Vagina (tissue), 2 donors: Measurements from ENCODE around the gene RCSD1. TPM values are rescaled to one million over a fixed set of nuclear protein-coding genes. Genes with fewer than 3 reads are reported as not detected.

Experiments used
- DNase-seq, 2 donors: peaks; one replicate each; pipeline ENCODE4 v3.0.0-alpha.2; 2017; ENCODE audit errors: extremely low spot score in 2 of 2
- H3K27ac ChIP-seq: fragments of 200-600 bp; sonication (generic); one replicate; pipeline ENCODE4 v1.5.1; 2019
- H3K27me3 ChIP-seq: fragments of 200-600 bp; sonication (generic); one replicate; pipeline ENCODE4 v1.5.1; 2019
- H3K36me3 ChIP-seq, 2 donors: fragments of 200-600 bp; sonication (generic); one replicate each; pipeline ENCODE4 v1.5.1; 2017 to 2019
- H3K4me1 ChIP-seq: fragments of 200-600 bp; sonication (generic); one replicate; pipeline ENCODE4 v1.5.1; 2019
- H3K4me3 ChIP-seq, 2 donors: fragments of 200-600 bp; sonication (generic); 1 replicate in 1 of 2; 2 replicates in 1 of 2; pipeline ENCODE4 v1.5.1; 2016 to 2019
- H3K9me3 ChIP-seq: fragments of 200-600 bp; sonication (generic); one replicate; pipeline ENCODE4 v1.5.1; 2019
- POLR2A ChIP-seq, 2 donors: fragments of 450-650 bp; IDR thresholded peaks; one replicate each; pipeline ENCODE4 v1.6.1; 2017; ENCODE audit warnings: antibody characterized with exemption in 2 of 2, mild to moderate bottlenecking in 2 of 2, moderate library complexity in 2 of 2
- POLR2AphosphoS5 ChIP-seq, 2 donors: sonication (generic); formaldehyde crosslinking; IDR thresholded peaks; one replicate each; pipeline ENCODE4 v1.9.0; 2017; ENCODE audit warnings: antibody characterized with exemption in 2 of 2, mild to moderate bottlenecking in 2 of 2, low read depth in 1 of 2; ENCODE audit not compliant: insufficient read depth in 1 of 2
- intact Hi-C: fragments of 100-400 bp; cut with DNase I; formaldehyde crosslinking; loops from one replicate; pipeline ENCODE4 v1.15.1; 2023
- total RNA-seq: library from RNA; depleted of rRNA; stranded (reverse); fragments of >200 nt; gene quantifications from one replicate; pipeline ENCODE4 v1.2.3, GENCODE V29; 2016
- TF ChIP-seq, protein P1 (sequence below), 3 experiments: fragments of 450-650 bp in 2 of 3; fragments of 200-600 bp in 1 of 3; sonication (generic) in 1 of 3; IDR thresholded peaks; one replicate each; pipeline ENCODE4 v1.5.1; 2017 to 2019; ENCODE audit warnings: antibody characterized with exemption in 3 of 3, mild to moderate bottlenecking in 2 of 3, moderate library complexity in 2 of 3

RCSD1 gene
- total RNA-seq, 1 donor from 2014 or later = 11.5 TPM

GRCh38 chr1:167714439-167715156, 84.6 kb downstream of the RCSD1 start:
- Histone ChIP-seq H3K9me3 (no peaks in the 10 kb centered on the region), H3K36me3 (no peaks in the 10 kb centered on the region), H3K27ac (peak overlapping the region; percentile 85), H3K4me3 (peak overlapping the region; percentile 60 to 67), H3K27me3 (no peaks in the 10 kb centered on the region), H3K4me1 (peaks cover 14% of the 10 kb centered on the region)
- intact Hi-C loops = no loop called here
- TF ChIP-seq POLR2AphosphoS5 (IDR thresholded peaks at IDR 0.05; ENCODE audit: insufficient read depth in 1 of 2, low read depth in 1 of 2) (peak; percentile 78 to 86), POLR2A (IDR thresholded peaks at IDR 0.05) (no peak)
- TF ChIP-seq, protein P1, sequence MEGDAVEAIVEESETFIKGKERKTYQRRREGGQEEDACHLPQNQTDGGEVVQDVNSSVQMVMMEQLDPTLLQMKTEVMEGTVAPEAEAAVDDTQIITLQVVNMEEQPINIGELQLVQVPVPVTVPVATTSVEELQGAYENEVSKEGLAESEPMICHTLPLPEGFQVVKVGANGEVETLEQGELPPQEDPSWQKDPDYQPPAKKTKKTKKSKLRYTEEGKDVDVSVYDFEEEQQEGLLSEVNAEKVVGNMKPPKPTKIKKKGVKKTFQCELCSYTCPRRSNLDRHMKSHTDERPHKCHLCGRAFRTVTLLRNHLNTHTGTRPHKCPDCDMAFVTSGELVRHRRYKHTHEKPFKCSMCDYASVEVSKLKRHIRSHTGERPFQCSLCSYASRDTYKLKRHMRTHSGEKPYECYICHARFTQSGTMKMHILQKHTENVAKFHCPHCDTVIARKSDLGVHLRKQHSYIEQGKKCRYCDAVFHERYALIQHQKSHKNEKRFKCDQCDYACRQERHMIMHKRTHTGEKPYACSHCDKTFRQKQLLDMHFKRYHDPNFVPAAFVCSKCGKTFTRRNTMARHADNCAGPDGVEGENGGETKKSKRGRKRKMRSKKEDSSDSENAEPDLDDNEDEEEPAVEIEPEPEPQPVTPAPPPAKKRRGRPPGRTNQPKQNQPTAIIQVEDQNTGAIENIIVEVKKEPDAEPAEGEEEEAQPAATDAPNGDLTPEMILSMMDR (IDR thresholded peaks at IDR 0.05) = no peak
- peak in 1 of 2 donors; percentile 97 for DNase-seq

DNA sequence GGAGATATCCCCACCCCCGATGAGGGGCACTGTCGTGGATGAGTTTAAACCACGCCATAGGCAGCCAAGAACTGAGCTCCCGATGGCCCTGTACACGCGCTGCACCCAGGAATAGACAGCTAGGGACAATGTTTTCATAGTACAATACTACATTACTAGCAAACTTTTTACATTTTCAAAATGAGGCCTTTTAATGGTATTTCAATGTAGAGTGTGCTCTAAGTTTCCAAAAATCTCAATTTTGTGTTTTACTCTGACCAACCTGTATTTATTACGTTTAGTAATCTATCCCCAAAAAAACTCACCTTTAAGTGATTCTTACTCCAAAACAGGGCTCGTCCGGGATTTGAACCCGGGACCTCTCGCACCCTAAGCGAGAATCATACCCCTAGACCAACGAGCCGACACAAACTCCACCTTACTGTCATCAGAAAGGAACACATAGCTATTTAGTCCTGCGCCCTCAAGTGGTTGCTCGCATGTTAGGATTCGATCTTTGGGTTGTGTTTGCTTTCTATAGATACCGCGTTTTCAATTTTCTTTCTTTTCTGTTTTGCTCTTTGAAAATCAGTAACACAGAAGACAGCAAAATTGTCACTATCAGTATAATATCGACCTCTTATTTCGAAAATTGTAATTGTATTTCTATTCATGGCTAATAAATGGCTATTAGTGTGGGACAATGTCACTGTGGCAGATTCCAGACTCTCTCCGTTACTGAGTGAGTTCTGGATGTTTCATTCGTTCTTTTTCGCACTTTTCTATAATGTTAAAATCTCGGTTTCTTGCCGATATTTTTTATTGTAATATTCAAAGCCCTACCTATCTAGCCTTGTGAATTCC, 85.3 kb downstream of the RCSD1 start:
- no peaks in the 10 kb centered on the region for H3K36me3 ChIP-seq
- H3K27ac ChIP-seq = peak overlapping the region; percentile 85
- H3K27me3 ChIP-seq = no peaks in the 10 kb centered on the region
- H3K4me3 ChIP-seq = peak overlapping the region; percentile 60 to 67
- no peak for DNase-seq
- TF ChIP-seq, protein P1 (IDR thresholded peaks at IDR 0.05) = peak; percentile 65 to 86 (median 81)
- TF ChIP-seq POLR2A (IDR thresholded peaks at IDR 0.05) = no peak
- peak in 1 of 2 donors; percentile 96 for TF ChIP-seq POLR2AphosphoS5 (IDR thresholded peaks at IDR 0.05; ENCODE audit: insufficient read depth in 1 of 2, low read depth in 1 of 2)
- H3K9me3 ChIP-seq = no peaks in the 10 kb centered on the region
- peaks cover 15% of the 10 kb centered on the region for H3K4me1 ChIP-seq
- intact Hi-C loops = no loop called here

- Histone ChIP-seq H3K36me3 (no peaks in the 10 kb centered on the region), H3K4me3 (peak overlapping the region; percentile 60 to 67), H3K9me3 (no peaks in the 10 kb centered on the region), H3K27me3 (no peaks in the 10 kb centered on the region), H3K4me1 (peaks cover 20% of the 10 kb centered on the region), H3K27ac (peak overlapping the region; percentile 85)
- intact Hi-C loops = no loop called here
- TF ChIP-seq POLR2AphosphoS5 (IDR thresholded peaks at IDR 0.05; ENCODE audit: insufficient read depth in 1 of 2, low read depth in 1 of 2) = no peak
- TF ChIP-seq, protein P1 (IDR thresholded peaks at IDR 0.05) = no peak
- TF ChIP-seq POLR2A (IDR thresholded peaks at IDR 0.05) = no peak
- no peak for DNase-seq
Measured at GRCh38 chr1:167716000-167716271, 85.9 kb downstream of the RCSD1 start.

- Histone ChIP-seq H3K4me3 (no peak overlapping the region), H3K36me3 (no peaks in the 10 kb centered on the region), H3K9me3 (no peaks in the 10 kb centered on the region), H3K27me3 (no peaks in the 10 kb centered on the region), H3K4me1 (peaks cover 22% of the 10 kb centered on the region), H3K27ac (no peak overlapping the region)
- no peak for DNase-seq
- TF ChIP-seq, protein P1 (IDR thresholded peaks at IDR 0.05) = no peak
- TF ChIP-seq POLR2AphosphoS5 (IDR thresholded peaks at IDR 0.05; ENCODE audit: insufficient read depth in 1 of 2, low read depth in 1 of 2) (no peak), POLR2A (IDR thresholded peaks at IDR 0.05) (no peak)
- intact Hi-C loops = no loop called here
Measured at GRCh38 chr1:167717351-167717750, 87.3 kb downstream of the RCSD1 start.
